Motor neuron (in vitro differentiated cells): ENCODE measurements around the gene COL2A1. TPM values are rescaled to one million over a fixed set of nuclear protein-coding genes. Genes with fewer than 3 reads are reported as not detected.

ENCODE experiments used
- ATAC-seq, 8 experiments: fragments of 200-7000 bp; cut with Tn5 transposase; replicated peaks in 6 of 8; 2 replicates each; pipeline ENCODE4 v1.8.0; 2021; ENCODE audit warnings: mild to moderate bottlenecking in 8 of 8, moderate library complexity in 8 of 8
- H3K27ac ChIP-seq, 2 donors: fragments of 250-450 bp; sonication (Bioruptor Pico); 2 replicates each; pipeline ENCODE4 v1.9.0; 2021; ENCODE audit warnings: antibody characterized with exemption in 2 of 2, mild to moderate bottlenecking in 2 of 2, moderate library complexity in 1 of 2
- H3K4me1 ChIP-seq, 2 donors: fragments of 250-450 bp; sonication (Bioruptor Pico); replicated peaks in 1 of 2; 2 replicates each; pipeline ENCODE4 v1.6.1; 2021; ENCODE audit warnings: antibody characterized with exemption in 2 of 2, mild to moderate bottlenecking in 2 of 2, moderate library complexity in 1 of 2
- H3K4me3 ChIP-seq, 5 donors: fragments of 250-450 bp; sonication (Bioruptor Pico); 2 replicates each; pipeline ENCODE4 v1.9.0; 2021; ENCODE audit warnings: antibody characterized with exemption in 5 of 5, mild to moderate bottlenecking in 5 of 5, moderate library complexity in 4 of 5
- WGBS, 10 experiments: fragments of 450-650 bp; shearing (Covaris generic); methylation state at CpG; one replicate each; pipeline ENCODE4 v1.0.0; 2022; 5-methylcytosine and 5-hydroxymethylcytosine counted together
- in situ Hi-C, 9 experiments: fragments of 400-800 bp; cut with MboI; loops; one replicate each; pipeline ENCODE4 v1.15.0; 2021; ENCODE audit warnings: low sequenced_read_pairs in 9 of 9, low pct_unique_long_range_greater_than_20kb in 2 of 9; ENCODE audit not compliant: unreplicated experiment in 9 of 9
- total RNA-seq, 8 experiments: library from RNA; unstranded; fragments of 300-600 nt; gene quantifications; 2 replicates each; pipeline versions ENCODE4 v1.2.3 to v1.2.4, GENCODE V29; 2022

The COL2A1 gene
- total RNA-seq, 8 experiments from 2014 or later, result 0.78 to 6.6 (median 1.9) TPM

DNA sequence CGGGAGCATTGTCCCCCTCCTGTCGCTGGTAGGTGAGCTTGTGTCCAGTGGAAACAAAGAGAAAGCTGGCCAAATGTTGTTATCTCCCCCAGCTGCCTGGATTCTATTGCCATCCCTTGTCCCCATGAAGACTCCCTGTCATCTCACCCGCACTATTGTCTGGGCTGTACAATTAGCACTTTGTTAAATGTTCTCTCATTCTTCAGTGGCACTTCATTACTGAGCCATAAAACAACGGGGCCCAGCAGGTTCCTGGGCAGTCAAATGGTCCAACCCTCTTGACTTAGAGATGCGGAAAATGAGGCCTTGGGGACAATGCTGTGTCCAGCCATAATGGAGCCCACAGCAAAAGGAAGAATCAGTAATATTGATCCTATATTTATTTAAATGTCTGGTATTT is 13.2 kb upstream of the COL2A1 start:
- H3K4me1 ChIP-seq, result peaks cover 13 to 15% of the 10 kb centered on the region in 2 donors
- H3K4me3 ChIP-seq, result no peak overlapping the region
- WGBS, 10 experiments, result 0 to 62% (median 28%) methylated on average over 1 to 4 of the region's 5 CpGs; no CpG with 5 or more reads in 3 of the 10 experiments
- no peak overlapping the region for H3K27ac ChIP-seq
- ATAC-seq, result peak in 5 of 8 experiments; percentile 74 to 82 (median 78)
- in situ Hi-C loops, result no loop called here

DNA sequence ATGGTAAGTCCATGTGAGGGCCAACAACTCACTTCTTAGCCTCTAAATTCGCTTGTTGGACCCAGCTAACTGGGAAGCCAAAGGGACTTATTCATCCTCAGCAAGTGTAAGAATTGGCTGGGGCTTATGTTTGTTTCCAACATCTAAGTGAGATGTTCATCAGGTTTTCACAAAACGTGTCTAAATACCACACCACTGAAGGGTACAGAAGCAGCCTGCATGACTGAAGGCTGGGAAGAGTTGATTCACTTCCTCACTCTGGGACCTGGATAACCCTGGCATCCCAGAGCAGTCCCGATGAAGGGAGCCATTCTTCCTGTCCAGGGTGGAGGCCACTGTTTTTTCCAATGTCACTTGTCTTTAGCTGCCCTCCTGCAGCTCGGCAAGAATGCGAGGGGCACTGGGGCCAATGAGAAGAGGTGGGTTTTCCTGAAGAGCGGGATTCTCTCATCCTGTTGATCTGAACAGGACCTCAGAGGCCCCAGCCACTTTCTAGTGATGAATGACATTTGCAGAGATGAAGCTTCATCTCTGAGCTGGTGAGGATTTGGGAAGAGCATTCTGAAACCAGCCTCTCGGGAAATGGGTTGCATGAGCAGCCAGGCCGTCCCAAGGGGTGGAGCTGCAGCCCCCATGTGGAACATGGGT is 12.2 kb upstream of the COL2A1 start:
- no peak overlapping the region for H3K4me3 ChIP-seq
- ATAC-seq, result peak in 1 of 8 experiments; percentile 16
- H3K27ac ChIP-seq, result no peak overlapping the region
- H3K4me1 ChIP-seq, result peaks cover 9 to 13% of the 10 kb centered on the region in 2 donors
- in situ Hi-C loops, result no loop called here
- WGBS, 10 experiments, result 0 to 80% (median 76%) methylated on average over 1 to 2 of the region's 8 CpGs; no CpG with 5 or more reads in 3 of the 10 experiments

DNA sequence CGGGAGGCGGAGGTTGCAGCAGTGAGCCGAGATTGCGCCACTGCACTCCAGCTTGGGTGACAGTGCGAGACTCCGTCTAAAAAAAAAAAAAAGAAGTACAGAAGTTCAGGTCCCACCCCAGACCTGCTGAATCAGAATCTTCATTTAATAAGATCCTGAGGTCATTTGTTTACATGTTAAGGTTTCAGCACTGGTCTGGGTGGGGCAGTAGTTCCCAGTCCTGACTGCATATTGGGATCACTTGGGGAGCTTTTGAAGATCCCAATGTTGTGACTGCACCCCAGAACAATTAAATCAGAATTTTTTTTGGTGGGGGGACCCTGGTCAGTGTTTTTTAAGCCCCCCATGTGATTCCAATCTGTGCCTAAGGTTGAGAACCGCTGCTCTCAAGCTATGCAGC is 11.7 kb upstream of the COL2A1 start:
- H3K27ac ChIP-seq, result no peak overlapping the region
- H3K4me3 ChIP-seq, result no peak overlapping the region
- ATAC-seq, result peak in 2 of 8 experiments; percentile 64 to 93
- H3K4me1 ChIP-seq, result peaks cover 9 to 13% of the 10 kb centered on the region in 2 donors
- WGBS, 10 experiments, result 0 to 97% (median 82%) methylated on average over 1 to 5 of the region's 7 CpGs; no CpG with 5 or more reads in 4 of the 10 experiments
- in situ Hi-C loops, result no loop called here

DNA sequence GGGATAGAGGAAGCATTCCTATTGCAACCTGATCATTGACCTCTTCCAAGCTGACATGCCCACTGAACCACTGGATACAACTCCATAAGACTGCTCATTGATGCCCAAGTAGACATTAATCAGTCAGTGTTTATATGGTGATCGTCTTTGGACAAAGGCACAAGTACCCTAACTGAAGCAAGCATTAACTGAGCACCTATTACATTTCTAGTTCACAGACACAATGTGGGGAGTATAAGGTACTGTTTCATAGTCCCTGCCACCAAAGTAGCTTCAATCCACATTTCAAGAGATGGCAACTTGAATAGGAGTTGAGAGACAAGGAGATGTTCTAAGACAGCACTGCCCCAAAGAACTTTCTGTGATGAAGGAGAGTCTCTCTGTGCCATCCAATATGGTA is 10.9 kb upstream of the COL2A1 start:
- ATAC-seq, result no peak
- H3K4me3 ChIP-seq, result no peak overlapping the region
- in situ Hi-C loops, result no loop called here
- no peak overlapping the region for H3K27ac ChIP-seq
- H3K4me1 ChIP-seq, result peaks cover 9 to 13% of the 10 kb centered on the region in 2 donors
- WGBS, 10 experiments, result 0 to 14% methylated on average over 1 of the region's 1 CpG; no CpG with 5 or more reads in 8 of the 10 experiments

DNA sequence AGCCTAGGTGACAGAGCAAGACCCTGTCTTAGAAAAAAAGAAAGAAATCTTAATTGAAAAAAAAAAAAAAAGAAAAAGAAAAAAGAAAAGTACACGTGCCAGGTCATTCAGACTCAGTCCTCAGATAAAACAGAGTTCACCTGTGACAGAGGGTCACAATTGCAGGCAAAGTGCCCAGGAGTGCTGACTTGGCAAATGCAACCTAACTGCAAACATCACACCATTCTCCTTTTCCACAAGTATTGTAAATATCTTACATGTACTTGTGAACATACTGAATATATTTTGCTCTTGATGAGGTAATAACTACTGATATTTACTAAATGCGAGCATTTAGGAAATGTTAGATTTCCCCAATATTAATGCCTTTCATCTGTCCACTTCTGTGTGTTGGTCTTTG is 9.0 kb upstream of the COL2A1 start:
- Histone ChIP-seq H3K4me3 (no peak overlapping the region), H3K4me1 (peaks cover 9 to 13% of the 10 kb centered on the region in 2 donors), H3K27ac (no peak overlapping the region)
- in situ Hi-C loops, result no loop called here
- no peak for ATAC-seq
- 22 to 72% (median 60%) methylated on average over 1 to 2 of the region's 2 CpGs; no CpG with 5 or more reads in 1 of the 10 experiments for WGBS, 10 experiments

DNA sequence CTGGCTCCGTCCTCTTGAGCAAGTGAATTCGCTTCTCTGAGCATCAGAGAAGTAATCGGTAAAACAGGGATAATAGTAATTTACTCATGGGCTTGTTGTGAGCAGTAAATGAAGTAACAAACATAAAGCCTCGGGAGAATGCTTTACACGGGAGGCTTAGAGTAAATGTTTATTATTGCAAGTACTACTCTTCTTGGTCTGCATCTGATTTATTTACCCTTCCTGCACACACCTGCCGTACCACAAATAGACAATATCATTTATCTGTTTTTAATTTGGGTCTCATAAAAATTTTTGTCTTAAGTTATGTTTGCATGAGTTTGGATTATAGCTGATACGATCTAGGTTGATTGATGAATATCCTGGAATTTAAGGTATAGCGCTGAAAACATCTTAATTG is 7.8 kb upstream of the COL2A1 start:
- in situ Hi-C loops, result no loop called here
- peaks cover 4% of the 10 kb centered on the region in 2 donors for H3K4me1 ChIP-seq
- H3K4me3 ChIP-seq, result no peak overlapping the region
- no peak for ATAC-seq
- no peak overlapping the region for H3K27ac ChIP-seq
- WGBS, 10 experiments, result 52 to 93% (median 68%) methylated on average over 3 to 8 of the region's 8 CpGs

DNA sequence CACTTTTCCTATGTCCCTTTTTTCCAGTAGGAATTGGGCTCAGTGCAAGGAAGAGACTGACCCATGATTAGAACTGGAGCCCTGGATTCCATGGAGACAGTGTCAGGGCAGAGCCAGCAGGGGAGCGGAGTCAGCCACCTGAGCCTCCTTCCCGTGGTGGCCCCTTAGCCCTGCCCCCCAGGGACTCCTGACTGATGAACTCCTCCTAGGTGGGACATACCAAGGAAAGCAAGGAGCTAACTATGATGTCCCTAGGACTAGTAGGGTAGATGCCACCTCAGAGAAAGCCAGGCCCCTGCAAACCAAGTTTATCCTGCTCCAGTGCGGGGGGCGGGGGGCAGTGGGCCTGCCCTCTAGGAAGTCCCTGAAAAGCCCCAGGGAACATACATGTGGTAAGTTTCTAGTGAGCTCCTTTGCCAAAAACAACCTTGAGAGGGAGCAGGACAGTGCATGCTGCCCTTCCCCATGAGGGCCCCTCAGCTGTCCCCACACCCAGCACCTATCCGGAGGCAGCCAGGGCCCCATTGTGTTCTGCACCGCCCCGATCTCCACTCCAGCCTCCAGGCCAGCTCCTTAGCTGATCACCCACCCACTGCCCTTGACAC is 6.2 kb upstream of the COL2A1 start:
- 0 to 64% (median 35%) methylated on average over 1 to 7 of the region's 7 CpGs; no CpG with 5 or more reads in 6 of the 10 experiments for WGBS, 10 experiments
- ATAC-seq, result no peak
- Histone ChIP-seq H3K27ac (no peak overlapping the region), H3K4me1 (no peaks in the 10 kb centered on the region), H3K4me3 (no peak overlapping the region)
- in situ Hi-C loops, result no loop called here

DNA sequence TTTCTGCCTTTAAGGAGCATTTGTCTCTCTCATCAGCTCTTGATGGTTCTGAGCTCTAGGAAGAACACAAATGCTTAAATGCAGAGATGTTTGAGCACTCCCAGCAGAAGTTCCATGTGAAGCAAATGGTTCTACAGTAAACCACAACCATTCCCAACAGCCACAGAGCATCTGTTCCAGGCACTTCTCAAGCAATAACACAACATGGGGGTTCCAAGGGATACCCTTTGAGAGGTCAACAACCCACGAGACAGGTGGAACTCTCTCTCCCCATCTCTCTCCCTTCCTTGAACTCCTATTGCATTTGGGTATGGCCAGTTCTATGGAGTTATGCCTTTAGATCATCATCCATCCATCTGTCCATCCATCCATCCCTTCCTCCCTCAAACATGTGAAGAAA is 5.2 kb upstream of the COL2A1 start:
- in situ Hi-C loops, result no loop called here
- 0 to 33% methylated on average over 1 of the region's 1 CpG; no CpG with 5 or more reads in 8 of the 10 experiments for WGBS, 10 experiments
- no peak overlapping the region for H3K4me3 ChIP-seq
- H3K4me1 ChIP-seq, result peaks cover 0 to 5% of the 10 kb centered on the region in 2 donors
- ATAC-seq, result no peak
- H3K27ac ChIP-seq, result no peak overlapping the region

DNA sequence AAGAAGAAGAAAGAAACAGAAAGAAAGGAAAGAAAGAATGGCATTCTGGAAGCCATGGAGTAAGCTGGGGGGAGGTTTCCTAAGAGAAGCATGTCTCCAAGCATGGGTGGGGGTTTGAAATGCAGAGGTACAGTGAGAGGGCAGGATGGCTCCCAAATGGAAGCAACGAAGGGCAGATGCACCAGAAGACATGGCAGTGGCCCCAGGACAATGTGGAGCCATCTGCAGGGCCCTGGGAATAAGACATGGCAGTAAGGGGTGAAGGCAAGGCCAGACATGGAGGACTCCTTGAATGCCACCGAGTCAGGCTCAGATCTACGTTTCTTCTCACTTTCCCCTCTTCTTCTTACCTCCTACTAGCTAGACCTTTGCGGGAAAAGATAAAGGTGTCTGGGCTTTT is 4.7 kb upstream of the COL2A1 start:
- Histone ChIP-seq H3K4me3 (no peak overlapping the region), H3K27ac (no peak overlapping the region), H3K4me1 (peaks cover 0 to 5% of the 10 kb centered on the region in 2 donors)
- WGBS, 10 experiments, result 22 to 100% (median 56%) methylated on average over 1 to 4 of the region's 4 CpGs; no CpG with 5 or more reads in 3 of the 10 experiments
- ATAC-seq, result no peak
- in situ Hi-C loops, result no loop called here

DNA sequence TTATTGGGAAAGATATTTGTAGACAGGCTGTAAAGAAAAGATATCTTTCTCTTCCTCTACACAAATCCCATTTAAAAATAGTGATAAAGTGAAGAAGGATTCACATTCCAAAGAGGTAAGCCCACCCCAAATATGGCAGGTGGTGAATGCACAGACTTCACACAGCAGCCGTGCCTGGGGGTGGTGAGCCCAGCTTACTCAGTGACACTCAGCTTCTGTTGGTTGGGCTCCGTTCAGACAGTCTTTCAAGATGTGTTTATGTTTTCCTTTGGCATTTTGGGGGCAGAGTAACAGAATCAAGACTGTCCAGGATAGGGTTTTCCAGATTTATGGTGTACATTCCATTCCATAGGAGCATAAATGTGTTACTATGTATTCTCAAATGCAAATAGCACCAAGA is 4.1 kb upstream of the COL2A1 start:
- no peak overlapping the region for H3K27ac ChIP-seq
- ATAC-seq, result no peak
- H3K4me3 ChIP-seq, result no peak overlapping the region
- WGBS, 10 experiments, result 17 to 35% (median 20%) methylated on average over 1 to 2 of the region's 2 CpGs; no CpG with 5 or more reads in 7 of the 10 experiments
- in situ Hi-C loops, result no loop called here
- H3K4me1 ChIP-seq, result peaks cover 5 to 6% of the 10 kb centered on the region in 2 donors

DNA sequence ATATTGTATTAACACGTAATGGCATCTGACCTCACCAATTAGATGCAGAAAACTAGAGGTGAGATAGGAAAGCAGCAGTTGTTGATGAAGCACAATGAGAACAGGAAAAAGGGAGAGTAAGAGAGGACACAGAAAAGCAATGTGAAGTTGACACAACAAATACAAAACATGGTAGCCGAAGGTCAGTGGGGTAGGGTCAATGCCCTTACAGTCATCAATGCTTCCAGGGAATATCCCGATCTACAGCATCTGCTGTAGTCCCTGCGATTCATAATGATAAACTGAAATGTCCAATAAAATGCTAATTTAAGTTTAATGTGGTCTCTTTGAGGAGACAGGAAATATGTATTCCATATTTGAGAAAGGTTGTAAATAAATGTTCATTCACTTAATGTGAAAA is 2.9 kb upstream of the COL2A1 start:
- in situ Hi-C loops, result no loop called here

DNA sequence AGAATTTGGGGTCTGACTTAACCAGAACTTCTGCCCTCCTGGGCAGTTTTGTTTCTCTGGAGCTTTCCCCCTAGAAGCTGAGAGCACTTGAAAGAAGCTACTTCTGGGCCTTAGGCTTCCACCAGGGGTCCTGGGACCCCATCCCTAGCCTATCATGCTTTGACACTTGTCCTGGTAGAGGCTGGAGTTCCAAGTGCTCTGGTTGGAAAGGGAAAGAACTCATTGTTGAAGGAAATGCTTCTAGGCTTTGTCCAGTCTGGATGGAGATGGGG is 1.4 kb upstream of the COL2A1 start:
- Histone ChIP-seq H3K4me1 (peaks cover 14 to 16% of the 10 kb centered on the region in 2 donors), H3K27ac (no peak overlapping the region), H3K4me3 (no peak overlapping the region)
- ATAC-seq, result no peak
- in situ Hi-C loops, result no loop called here

More for the DNA sequence above, 2.9 kb upstream of the COL2A1 start:
- no peak for ATAC-seq
- H3K27ac ChIP-seq, result no peak overlapping the region
- WGBS, 10 experiments, result 56 to 86% (median 80%) methylated on average over 1 to 4 of the region's 4 CpGs; no CpG with 5 or more reads in 1 of the 10 experiments
- H3K4me3 ChIP-seq, result no peak overlapping the region
- peaks cover 10 to 12% of the 10 kb centered on the region in 2 donors for H3K4me1 ChIP-seq

DNA sequence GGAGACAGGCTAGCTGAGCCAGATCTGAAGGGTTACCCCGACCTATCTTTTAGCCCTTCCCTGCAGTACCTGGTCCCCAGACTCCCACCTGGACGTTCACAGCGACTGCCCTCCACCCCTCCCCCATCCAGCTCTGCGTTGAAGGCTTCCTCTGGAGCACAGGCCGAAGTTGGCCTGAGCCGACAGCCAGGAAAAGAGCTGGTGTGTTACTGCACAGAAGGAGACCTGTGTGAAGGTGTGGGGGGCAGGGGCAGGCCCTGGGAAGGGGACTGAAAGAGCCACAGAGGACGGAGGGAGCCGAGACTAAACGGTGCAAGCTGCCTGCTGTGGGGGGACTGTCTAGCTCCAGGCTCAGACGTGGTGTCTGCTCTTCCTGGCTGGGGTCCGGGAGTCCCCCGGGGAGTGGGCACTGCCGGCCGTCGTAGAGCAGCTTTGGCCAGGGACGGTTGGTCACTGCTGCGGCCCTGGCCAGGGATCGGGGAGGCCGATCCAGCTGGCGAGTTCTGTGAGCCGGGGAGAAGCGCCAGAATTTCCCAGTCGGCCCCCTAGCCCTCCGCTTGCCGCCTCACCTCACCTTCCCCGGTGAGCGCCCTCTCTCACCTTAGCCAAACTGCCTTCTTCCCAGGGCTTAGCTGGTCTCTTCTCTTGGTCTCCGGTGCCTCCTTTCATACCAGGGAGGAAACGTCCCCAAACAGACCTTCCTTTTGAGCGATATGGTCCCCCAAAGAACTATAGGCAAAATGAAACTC is 899 bp upstream of the COL2A1 start:
- ATAC-seq, result no peak
- in situ Hi-C loops, result no loop called here
- Histone ChIP-seq H3K4me3 (peak overlapping the region in 2 of 5 donors; percentile 41 to 42), H3K4me1 (peaks cover 16% of the 10 kb centered on the region in 2 donors), H3K27ac (no peak overlapping the region)
- 0 to 60% (median 53%) methylated on average over 1 to 6 of the region's 30 CpGs; no CpG with 5 or more reads in 5 of the 10 experiments for WGBS, 10 experiments
